ENCODE measurements around the gene HAPSTR1. TPM values are rescaled to one million over a fixed set of nuclear protein-coding genes. Genes with fewer than 3 reads are reported as not detected.

The HAPSTR1 gene
- polyA plus RNA-seq, 4 donors = 42.2 to 47.9 (median 44.6) TPM

- DNase-seq (ENCODE audit: low read depth in 4 of 4, low spot score in 2 of 4) = no peak
Observed at GRCh38 chr16:9118170-9118569, 26.7 kb downstream of the HAPSTR1 start.

GRCh38 chr16:9119795-9120194, 28.4 kb downstream of the HAPSTR1 start:
- no peak for DNase-seq (ENCODE audit: low read depth in 4 of 4, low spot score in 2 of 4)

GRCh38 chr16:9122342-9122741, 30.9 kb downstream of the HAPSTR1 start:
- no peak for DNase-seq (ENCODE audit: low read depth in 4 of 4, low spot score in 2 of 4)

DNA sequence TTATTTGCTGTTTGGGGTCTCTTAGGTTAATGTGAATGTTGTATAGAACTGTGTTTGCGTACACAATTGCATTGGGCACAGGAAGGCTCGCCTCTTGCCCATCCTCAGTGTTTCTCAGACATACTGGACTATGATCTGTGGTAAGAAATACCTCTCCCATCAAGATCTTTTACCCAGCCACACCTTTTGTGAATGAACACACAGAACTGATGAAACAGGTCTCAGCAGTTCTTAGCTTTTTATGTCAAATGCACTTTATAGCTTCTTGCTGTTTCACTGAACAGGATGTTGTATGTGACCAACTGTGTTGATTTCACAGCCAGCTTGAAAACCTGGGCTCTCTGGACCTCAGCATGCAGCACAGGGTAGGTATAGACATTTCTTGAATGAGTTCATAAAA, 31.5 kb downstream of the HAPSTR1 start:
- no peak for DNase-seq (ENCODE audit: low read depth in 4 of 4, low spot score in 2 of 4)

GRCh38 chr16:9123401-9123800, 32.0 kb downstream of the HAPSTR1 start:
- no peak for DNase-seq (ENCODE audit: low read depth in 4 of 4, low spot score in 2 of 4)

GRCh38 chr16:9123871-9124270, 32.4 kb downstream of the HAPSTR1 start:
- no peak for DNase-seq (ENCODE audit: low read depth in 4 of 4, low spot score in 2 of 4)

GRCh38 chr16:9124444-9124843, 33.0 kb downstream of the HAPSTR1 start:
- DNase-seq (ENCODE audit: low read depth in 4 of 4, low spot score in 2 of 4) = no peak

DNA sequence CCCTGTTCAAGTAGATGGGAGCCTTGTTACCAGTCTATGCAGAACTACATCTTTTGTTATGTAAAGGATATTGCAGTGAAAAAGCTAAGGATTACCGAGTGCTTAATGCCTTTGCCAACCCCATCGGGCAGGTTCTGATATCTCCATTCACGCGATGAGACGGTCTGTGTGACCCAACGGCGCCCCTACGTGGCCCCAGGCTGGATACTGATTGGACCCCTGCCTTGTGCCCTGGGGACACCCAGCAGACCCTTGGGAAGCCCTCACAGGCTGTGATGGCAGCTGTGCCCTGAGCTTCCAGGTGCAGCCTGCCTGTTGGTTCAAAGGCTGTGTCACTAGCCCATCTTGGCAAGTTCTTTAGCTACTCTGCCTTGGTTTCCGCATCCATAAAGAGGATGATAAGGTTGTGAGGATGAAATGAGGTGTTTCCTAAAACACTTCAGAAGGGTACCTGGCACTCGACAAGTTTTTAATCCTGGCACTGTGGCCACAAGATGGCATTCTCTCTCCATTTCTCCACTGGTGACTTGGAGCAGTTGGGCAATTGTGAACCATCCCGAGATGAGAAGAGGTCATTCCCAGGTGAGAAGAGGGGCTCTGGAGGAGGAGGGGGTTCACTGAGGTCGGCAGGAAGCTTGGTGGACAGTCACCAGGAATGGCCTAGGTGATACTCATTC, 33.6 kb downstream of the HAPSTR1 start:
- DNase-seq (ENCODE audit: low read depth in 4 of 4, low spot score in 2 of 4) = no peak

- no peak for DNase-seq (ENCODE audit: low read depth in 4 of 4, low spot score in 2 of 4)
Observed at GRCh38 chr16:9125658-9126505, 34.4 kb downstream of the HAPSTR1 start.

GRCh38 chr16:9126609-9127008, 35.2 kb downstream of the HAPSTR1 start:
- no peak for DNase-seq (ENCODE audit: low read depth in 4 of 4, low spot score in 2 of 4)

DNA sequence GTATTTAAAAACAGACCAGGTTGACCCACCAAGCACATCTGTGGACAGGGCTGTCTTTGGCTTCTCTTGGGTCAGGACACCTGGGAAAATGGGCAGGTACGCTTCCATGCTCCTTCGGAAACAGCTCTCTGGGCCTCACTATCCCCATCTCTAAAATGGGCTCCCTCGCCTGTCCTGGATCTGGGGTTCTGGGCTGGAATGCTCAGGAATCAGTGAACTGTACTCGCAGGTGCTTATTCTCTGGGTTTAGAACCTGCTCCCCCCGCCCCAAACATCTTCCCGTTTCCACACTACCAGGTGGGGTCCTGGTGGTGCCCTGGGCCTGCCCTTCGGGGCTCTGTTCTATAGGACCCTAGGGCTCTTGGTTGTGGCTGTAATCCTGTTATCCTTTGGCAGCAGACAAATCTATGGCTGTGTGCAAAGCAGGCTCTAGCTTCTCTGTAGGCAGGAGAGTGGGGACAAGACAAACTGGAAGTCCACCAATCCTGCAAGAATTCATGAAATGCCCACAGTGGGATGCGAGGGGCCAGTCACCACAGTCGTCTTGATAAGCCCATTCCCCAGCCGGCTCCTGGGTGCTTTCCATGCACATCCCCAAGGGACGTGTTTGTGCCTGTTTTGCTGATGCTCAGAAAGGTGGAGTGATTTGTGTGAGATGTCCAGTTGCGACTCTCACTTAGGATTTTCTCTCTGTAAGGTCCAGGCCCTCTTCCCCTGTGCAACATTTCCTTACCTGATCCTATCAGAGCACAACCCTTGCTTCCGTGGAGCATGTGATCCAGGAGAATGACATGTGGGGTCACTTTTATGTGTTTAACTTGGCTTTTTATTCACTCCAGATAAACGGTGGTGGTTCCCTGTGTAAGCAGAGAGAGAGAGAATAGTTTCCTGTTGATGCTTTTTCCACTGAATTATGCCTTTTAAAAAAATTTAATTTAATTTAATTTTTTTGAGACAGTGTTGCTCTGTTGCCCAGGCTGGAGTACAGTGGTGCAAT, 37.2 kb downstream of the HAPSTR1 start:
- DNase-seq (ENCODE audit: low read depth in 4 of 4, low spot score in 2 of 4) = no peak

DNA sequence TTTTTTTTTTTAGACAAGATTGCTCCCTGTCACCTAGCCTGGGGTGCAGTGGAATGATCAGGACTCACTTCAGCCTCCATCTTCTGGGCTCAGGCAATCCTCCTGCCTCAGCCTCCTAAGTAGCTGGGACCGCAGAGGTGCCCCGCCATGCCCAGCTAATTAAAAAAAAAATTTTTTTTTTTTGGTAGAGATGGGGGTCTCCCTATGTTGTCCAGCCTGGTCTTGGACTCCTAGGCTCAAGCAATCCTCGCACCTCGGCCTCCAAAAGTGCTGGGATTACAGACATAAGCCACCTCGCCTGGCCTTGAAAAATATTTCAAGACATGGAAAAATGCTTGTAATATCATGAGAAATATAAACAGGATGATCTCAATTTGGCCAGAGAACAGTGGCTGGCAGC, 42.9 kb downstream of the HAPSTR1 start:
- no peak for DNase-seq (ENCODE audit: low read depth in 4 of 4, low spot score in 2 of 4)

GRCh38 chr16:9134739-9135138, 43.3 kb downstream of the HAPSTR1 start:
- DNase-seq (ENCODE audit: low read depth in 4 of 4, low spot score in 2 of 4) = peak in 1 of 4 donors; percentile 16

GRCh38 chr16:9135797-9136196, 44.4 kb downstream of the HAPSTR1 start:
- no peak for DNase-seq (ENCODE audit: low read depth in 4 of 4, low spot score in 2 of 4)

DNA sequence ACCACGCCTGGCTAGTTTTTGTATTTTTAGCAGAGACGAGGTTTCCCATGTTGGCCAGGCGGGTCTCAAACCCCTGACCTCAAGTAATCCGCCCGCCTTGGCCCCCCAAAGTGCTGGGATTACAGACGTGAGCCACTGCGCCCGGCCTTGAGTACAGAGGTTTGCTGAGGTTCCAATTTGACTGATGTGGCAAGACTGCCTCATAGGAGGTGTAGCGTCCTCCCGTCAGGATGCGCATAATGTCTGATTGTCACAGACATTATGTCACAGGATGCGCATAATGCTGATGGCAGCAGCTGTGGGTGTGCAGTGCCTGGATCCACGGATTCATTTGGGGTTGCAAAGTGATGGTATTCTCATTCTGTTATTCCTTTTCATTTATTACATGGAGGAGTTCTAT, 45.2 kb downstream of the HAPSTR1 start:
- DNase-seq (ENCODE audit: low read depth in 4 of 4, low spot score in 2 of 4) = no peak

- no peak for DNase-seq (ENCODE audit: low read depth in 4 of 4, low spot score in 2 of 4)
Observed at GRCh38 chr16:9138021-9138680, 46.7 kb downstream of the HAPSTR1 start.

GRCh38 chr16:9138731-9139501, 47.5 kb downstream of the HAPSTR1 start:
- DNase-seq (ENCODE audit: low read depth in 4 of 4, low spot score in 2 of 4) = peak in 3 of 4 donors; percentile 28 to 56 (median 40)

- no peak for DNase-seq (ENCODE audit: low read depth in 4 of 4, low spot score in 2 of 4)
Observed at GRCh38 chr16:9139965-9140364, 48.5 kb downstream of the HAPSTR1 start.

Measured in left renal cortex interstitium (tissue), 4 donors.